Upper lobe of left lung (tissue), 4 donors: ENCODE data around the gene LTBP2.

ENCODE experiments used
- CTCF ChIP-seq, 6 experiments: fragments of 450-650 bp in 4 of 6; fragments of 200-600 bp in 2 of 6; sonication (generic) in 2 of 6; IDR thresholded peaks; one replicate each; pipeline ENCODE4 v1.5.1; 2016 to 2019; ENCODE audit warnings: antibody characterized with exemption in 6 of 6
- POLR2A ChIP-seq, 4 donors: fragments of 450-650 bp; IDR thresholded peaks; one replicate each; pipeline ENCODE4 v1.5.1; 2016 to 2017; ENCODE audit warnings: antibody characterized with exemption in 4 of 4, mild to moderate bottlenecking in 2 of 4
- POLR2AphosphoS5 ChIP-seq, 2 donors: sonication (generic); formaldehyde crosslinking; IDR thresholded peaks; one replicate each; pipeline ENCODE4 v1.5.1; 2017; ENCODE audit warnings: antibody characterized with exemption in 2 of 2

- TF ChIP-seq CTCF (IDR thresholded peaks at IDR 0.05) (no peak), POLR2AphosphoS5 (IDR thresholded peaks at IDR 0.05) (no peak), POLR2A (IDR thresholded peaks at IDR 0.05) (no peak)
Measured at GRCh38 chr14:74518221-74518620, 93.8 kb downstream of the LTBP2 start.
